EH (cell line): Measurements from ENCODE around the gene TNNT2.

Source experiments
- DNase-seq: peaks from one replicate; pipeline ENCODE4 v3.0.0-alpha.2; 2015; ENCODE audit warnings: low read depth

TNNT2 gene

DNA sequence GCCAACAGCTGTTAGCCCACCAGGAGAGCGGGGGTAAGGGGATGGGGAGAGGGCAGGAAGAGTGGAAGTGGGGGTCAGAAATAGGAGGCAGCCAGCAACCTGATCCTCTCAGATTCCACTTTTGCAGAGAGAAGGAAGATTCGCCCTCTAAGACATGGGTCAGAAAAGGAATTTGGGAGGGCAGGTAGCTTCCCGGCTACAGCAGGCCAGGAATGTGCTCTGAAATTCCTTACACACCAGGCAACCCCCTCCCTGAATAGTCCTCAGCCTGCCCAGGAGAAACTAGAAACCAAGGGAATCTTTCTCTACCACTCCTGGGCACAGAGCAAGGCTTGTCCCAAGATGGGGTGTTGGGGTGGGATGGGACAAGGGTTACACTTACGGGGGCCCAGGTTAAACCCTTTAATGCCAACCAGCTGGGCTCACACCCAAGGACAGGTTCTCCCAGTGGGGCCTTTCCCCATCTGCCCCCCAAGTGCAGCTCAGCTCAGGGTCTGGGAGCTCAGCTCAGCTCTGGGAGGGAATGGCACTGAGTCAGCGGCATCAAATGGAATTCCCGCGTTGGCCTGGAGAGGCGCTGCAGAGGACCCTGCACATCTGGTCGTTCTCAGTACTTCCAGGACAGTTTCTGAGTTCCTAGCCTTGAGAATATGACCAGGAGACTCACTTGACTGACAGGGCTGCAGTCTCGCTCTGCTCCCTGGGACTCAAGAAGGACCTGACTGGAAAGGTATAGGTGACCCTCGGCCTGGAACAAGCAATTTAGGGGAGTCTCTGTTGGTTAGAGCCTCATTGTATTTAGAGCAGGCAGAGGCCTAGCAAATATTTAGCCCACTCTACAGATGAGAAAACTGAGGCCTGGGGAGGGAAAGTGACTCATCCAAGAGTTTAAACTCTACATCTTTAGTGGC, 761 bp downstream of the TNNT2 start:
- DNase-seq = peak; percentile 54

DNA sequence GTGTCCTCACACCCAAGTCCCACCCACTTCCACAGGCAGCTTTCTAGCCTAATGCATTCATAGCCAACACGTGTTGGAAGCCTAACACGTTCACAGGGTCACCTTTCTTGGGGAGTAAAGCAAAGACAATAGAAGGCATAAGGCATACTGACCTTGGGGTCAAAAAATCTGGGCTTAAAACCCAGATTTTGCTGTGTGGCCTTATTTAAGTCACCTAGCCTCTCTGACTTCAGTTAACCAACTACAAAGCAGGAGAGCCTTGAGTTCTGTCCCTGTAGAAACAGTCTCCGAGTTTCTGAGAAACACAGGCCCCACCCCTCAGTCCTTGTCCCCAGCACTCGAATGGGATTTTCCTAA, 1.4 kb downstream of the TNNT2 start:
- DNase-seq = no peak

DNA sequence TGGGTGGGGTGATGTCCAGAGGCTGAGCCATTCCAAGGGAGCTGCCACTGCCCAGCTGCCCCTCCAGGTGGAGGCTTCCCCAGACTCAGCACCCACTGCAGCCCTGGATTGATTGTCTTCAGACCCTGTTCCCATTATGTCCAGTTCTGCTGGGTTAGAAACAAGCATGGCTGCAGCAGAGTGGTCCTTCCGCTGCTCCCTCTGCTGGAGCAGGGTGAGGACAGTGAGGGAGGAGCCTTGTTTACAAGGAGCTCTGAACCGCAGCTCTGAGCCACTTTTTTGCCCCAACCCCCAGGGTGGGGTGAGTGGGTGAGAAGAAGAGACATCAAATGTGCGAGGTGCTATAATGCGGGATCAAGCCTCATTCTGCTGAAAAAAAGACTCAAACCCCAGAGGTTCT, 2.3 kb downstream of the TNNT2 start:
- peak; percentile 6 for DNase-seq

DNA sequence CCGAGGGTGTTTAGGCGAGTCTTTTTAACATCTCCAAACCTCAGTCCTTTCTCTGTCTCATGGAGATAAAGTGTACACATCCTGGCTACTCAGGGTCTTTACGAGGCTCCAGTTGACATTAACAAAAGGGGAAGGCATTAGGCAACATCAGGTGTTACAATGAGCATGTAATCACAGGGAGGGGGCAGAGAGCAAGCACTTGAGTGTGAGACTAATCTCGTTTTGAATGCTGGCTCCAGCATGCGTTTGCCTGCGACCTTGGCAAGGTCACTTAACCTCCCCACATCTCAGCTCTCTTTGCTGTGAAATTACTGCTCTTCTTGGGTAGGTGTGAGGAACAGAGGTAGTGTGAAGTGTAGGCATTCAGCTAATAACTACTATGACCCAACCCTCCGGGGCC, 3.1 kb downstream of the TNNT2 start:
- no peak for DNase-seq

DNA sequence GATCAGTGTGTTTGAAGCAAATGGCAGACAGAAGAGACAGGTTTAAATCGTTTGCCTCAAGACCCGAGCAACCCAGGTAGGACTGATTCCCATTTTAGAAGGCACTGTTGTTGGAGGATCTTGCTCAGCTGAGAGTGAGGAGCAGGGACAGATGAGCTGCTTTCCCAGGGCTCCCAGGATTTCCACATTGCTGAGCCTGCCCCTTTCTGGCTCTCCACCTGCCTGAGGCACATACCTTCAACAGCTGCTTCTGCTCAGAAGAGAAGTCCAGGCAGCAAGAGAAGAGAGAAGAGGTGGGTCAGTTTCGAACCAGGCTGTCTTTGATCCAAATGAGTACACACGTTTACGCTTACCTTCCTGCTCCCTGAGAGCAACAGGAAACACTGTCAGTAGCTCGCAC, 5.7 kb downstream of the TNNT2 start:
- no peak for DNase-seq

DNA sequence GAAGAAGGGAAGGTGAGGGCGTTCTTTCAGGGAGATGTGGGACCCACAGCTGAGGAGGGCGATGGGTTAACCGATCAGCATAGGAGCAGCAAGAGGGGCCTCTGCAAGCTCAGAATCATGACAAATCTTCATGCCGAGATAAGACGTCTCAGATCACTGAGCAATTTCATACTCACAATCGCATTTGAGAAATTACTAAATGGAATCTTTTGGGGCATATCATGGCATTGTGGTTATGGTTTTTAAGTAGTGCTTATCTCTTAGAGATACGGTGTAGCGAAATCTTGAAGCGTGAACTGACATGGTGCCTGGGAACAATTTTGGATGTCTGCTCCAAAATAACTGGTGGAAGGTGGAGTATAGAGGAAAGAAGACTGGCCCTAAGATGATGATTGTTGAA, 6.2 kb downstream of the TNNT2 start:
- DNase-seq = no peak

DNA sequence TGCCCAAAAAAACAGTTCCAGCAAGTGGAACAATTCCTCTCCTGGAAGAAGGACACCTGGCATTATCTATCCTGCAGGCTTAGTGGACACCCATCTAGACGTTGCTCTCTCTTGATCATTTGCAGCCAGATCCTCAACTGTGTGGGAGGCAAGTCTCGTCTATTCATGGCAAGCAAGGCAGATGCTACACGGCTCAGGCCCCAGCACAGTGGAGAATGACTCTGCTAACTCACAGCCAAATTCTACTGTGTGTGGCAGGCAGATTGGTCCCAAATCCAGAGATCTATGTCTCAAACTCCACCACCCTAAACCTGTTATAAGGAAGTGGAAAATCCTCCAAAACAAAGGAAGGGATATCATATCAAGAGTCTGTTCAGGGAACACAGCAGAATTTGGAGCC, 7.0 kb downstream of the TNNT2 start:
- DNase-seq = no peak

DNA sequence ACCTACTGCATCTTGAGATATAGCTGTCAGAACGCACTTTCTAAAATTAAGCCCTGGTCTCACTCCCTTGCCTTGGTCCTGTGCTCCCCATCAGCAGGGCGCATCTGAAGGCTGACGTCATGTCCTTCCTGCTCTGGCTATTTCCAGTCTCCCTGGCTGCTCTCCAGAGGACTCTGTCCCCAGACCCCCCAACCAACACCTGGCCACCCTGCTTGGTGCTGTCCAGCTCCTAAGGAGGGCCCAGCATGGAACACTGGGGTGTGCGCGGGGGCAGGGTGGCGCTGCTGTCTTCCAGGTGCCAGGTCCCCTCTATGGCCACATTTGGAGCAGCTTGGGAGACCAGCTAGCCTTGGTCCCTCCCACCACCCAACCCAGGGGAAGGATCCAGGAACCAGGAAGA, 8.3 kb downstream of the TNNT2 start:
- DNase-seq = no peak

DNA sequence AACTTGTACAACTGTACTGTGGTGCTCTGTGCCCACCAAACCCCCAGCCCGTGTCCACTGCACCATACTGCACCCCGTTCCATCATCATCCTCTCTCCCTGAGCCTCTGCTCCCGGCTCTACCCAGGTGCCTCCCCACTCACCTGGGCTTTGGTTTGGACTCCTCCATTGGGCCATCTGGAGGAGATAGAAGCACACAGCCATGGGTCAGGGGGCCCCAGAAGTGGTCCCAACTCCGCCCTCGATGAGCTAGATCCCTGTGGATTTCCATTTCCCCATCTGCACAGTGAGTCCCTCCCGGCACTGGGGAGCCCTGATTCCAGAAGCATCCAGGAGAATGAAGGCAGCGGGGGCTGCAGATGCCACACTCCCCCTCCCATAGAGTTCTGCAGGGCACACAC, 10.8 kb downstream of the TNNT2 start:
- DNase-seq = no peak

DNA sequence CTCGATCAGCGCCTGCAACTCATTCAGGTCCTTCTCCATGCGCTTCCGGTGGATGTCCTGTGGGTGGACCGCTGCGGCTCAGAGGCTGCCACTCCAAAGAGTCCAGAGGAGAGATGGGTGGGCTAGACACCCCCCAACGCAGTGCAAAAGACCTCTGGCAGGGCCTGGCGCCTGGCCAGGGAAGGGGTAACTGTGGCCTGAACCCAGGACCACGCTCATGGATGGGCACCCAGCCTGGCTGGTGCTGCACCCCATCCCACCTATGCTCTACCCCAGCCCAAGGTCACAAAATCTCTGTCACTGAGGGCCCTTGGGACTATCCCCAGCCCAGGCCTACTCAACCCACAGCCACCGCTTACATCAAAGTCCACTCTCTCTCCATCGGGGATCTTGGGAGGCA, 12.2 kb downstream of the TNNT2 start:
- no peak for DNase-seq

DNA sequence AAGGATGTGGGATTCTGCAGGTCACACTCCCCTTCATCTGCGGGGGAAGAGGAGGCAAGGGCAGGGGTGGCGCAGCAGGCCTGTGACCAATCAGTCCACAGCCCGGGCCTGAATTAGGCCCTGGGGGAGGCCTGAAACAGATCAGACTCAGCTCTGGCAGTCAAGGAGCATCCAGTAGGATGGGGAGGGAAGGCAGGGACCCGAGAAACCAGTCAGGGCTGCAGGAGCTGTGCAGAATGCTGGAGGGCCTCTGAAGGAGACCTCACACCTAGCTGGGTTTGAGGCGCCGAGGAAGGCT, 12.7 kb downstream of the TNNT2 start:
- no peak for DNase-seq

DNA sequence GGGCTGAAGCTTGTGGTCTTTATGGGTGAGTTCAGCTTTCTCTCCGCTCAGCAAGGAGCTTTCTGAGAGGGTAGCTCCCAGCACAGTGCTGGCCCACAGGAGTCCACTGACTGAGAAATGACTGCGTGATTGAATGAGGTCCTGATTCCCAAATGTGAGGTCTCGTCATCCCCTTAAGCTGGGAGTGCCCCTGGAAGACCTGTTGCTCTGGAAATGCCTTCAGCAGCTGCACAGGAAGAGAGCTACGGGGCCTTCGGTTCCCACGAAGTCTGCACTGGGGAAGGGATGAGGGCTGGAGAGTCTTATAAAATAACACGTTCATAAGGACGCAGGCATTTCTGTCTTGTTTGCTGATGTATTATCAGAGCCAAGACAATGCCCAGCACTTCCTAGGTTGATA, 14.0 kb downstream of the TNNT2 start:
- no peak for DNase-seq

DNA sequence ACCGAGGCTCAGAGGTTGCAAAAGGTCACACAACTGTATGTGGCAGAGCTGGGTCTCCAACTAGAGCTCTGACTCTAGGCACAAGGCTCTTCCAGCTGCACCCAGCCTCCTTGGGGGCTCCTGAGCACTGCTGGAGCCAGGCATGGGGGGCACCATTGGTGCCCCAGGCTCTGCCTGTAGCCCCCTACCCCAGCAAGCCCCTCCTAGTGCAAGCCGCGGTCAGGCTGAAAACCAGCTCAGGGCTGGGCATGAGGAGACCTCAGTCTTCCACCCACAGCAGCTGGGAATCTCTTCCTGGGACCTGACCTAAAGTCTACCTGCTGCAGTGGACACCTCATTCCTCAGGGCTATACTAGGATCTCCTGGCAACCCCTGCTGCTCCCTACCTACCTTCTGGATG, 14.6 kb downstream of the TNNT2 start:
- DNase-seq = no peak

DNA sequence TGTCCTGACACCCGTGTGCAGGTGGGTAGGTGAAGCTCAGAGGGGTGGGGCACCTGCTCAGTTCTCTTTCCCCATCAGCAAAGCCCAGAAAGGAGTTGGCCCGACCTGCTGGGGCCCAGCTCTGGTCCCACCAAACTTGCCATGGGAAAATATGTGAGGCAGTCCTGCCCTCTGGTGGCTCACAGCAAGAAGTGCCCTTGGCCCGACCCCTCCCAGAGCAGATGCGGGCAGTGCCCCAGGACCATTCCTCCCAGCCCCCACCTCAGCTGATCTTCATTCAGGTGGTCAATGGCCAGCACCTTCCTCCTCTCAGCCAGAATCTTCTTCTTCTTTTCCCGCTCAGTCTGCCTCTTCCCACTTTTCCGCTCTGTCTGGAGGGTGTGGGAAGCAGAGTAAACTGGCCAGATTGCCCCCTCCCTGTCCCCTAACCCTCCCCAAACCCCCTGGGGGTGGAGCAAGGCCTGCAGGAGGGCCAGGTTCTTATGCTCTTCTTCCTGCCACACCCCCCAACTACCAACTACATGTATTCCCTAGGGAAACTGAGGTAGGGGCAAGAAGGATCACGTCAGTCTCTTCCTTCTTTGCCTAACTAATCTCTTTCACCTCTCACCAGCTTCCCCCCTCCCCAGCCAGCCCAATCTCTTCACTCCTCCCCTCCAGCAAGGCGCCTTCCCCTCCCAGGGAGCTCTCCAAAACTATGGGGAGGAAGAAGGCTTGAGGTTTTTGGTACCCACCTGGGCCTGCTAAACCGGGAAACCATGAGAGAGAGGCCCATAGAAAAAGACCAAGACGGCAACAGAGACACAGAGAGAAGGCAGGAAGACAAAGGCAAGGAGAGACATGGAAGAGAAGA, 15.6 kb downstream of the TNNT2 start:
- peak; percentile 60 for DNase-seq

DNA sequence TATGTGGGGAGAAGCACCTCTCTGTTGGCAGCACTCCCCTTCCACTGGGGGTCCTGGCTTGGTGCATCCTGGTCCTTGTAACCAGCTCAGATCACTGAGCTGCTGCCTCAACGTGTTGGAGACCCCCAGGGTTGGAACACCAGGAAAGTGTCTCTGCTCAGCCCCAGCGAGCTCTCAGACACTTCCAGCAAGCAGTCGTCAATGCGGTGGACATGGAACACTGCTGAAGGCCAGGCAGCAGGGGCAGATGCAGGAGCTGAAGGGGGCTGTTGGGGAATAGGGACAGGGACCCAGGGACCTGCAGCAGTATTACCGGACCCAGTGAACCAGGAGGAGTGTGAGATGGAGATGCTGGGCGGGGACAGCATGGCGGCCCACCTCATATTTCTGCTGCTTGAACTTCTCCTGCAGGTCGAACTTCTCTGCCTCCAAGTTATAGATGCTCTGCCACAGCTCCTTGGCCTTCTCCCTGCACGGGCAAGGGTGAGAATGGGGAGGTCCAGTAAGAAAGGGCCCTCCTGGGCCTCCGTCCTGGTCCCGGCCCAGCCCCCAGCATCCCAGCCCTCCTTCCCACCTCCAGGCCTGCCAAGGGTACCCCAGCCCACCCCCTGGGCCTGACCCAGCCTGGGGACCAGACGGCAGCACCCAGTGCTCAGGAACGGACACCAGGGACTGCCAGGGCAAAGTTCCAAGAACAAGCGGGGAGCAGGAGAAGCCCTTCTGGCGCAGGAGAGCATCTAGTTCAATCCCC, 16.4 kb downstream of the TNNT2 start:
- DNase-seq = no peak

DNA sequence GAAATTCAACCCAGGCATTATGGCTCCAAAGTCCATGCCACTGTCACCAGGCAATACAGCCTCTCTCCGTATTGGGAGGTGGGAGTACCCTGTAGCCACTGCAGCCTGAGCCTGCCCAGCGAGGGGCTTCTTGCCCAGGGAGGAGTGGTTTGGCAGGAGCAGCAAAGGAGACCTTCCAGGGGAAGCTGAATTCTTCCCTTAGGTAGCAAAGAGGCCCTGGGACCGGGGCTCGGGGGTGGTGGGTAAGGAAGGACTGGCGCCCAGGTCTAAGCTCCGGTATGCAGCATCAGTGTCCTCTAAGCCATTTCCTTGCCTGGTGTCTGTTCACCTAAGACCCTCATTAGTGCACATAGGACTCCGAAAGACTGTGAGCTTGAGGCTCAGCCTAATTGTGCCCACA, 17.0 kb downstream of the TNNT2 start:
- DNase-seq = no peak

DNA sequence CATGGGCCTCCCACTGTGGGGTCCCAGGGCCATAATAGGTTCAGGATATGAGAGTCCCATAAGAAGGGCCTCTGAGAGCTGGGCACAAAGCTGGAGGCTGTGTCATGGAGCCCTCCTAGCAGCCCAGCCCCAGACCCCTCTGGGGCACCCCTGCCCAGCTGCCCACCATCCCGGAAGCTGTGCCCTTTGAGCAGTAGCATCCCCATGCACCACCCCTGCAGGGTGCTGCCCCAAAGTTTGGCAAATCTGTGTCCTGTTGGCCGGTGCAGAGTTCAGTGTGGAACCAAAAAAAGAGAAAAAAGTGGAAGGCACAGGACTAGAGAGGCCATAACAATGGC, 17.6 kb downstream of the TNNT2 start:
- DNase-seq = no peak

DNA sequence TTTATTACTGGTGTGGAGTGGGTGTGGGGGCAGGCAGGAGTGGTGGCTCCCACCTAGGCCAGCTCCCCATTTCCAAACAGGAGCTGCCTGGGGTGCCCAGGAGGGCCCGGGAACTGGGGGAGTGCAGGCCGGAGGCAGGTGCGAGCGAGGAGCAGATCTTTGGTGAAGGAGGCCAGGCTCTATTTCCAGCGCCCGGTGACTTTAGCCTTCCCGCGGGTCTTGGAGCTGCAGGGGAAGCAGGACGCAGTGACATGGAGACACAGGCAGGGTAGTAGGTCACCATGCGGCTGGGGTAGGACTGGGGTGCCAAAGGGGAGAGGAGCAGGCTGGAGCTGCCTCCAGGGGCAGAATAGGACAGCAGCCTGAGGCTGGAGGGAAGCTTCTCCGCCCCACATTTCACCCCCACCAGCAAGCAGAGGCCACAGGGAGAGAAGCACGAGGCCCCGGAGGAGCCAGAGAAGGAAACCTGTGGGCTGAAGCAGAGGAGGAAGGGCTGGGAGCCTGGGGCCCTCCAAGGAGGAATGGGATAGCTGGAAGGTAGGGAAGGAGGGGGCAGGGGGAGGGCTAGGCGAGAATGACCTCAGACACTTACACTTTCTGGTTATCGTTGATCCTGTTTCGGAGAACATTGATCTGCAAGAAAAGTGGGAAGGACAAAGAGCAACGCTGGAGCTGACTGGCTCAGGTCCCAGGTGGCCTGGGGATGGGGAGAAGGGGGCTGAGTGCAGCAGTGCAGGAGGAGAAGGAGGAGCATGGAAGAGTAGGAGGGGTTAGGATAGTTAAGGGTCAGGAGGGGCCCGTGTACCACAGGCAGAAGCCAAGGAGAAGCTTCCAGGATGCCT, 18.2 kb downstream of the TNNT2 start:
- DNase-seq = no peak

DNA sequence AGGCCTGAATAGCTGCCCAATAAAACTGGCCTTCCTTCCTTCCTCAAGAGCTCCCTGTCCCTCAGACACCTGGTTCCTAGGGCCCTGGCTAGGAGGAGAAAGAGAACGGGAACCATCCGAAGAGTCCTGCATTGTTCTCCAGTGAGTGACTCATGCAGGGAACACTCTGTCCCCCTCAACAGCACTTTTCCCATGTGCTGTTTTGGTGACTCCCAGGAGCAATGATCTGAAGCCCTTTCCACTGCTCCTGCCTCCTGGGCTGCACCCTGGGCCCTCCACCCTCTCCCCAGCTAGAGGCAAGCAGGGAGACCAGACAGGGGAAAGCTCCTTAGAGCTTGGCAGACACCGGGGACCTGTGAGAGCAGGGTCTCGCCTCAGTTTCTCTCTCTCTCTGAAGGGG, 18.9 kb downstream of the TNNT2 start:
- peak; percentile 38 for DNase-seq

DNA sequence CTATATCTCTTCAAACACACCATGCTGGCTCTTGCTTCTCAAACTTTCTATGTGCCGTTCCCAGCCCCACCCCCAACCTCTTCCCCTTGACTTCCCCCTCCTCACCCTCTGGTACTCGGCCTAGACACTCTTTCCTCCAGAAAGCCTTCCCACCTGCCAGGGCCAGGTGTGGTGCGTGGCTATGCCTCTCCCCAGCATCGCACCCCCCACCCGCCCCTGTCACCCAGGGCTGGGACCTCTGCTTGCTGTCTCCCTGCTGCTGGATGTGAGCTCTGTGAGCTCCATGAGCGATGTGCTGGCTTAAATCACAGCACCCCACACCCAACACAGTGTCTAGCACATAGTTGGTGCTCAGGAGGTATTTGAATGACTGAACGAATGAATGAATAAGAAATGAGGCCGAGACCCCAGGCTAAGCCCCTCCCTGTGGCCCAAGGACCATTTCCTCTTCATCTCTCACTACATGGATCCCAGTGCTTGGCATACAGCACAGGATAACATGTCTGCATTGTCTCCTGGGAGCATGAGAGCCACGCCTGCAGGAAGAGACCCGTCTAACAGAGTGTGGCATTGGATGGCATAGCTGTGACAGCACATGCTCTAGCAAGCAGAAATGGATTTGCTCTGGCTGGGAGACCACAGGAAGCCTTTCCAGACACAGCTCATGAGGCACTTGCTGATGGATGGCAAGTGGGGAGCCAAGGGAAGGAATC, 19.7 kb downstream of the TNNT2 start:
- no peak for DNase-seq

DNA sequence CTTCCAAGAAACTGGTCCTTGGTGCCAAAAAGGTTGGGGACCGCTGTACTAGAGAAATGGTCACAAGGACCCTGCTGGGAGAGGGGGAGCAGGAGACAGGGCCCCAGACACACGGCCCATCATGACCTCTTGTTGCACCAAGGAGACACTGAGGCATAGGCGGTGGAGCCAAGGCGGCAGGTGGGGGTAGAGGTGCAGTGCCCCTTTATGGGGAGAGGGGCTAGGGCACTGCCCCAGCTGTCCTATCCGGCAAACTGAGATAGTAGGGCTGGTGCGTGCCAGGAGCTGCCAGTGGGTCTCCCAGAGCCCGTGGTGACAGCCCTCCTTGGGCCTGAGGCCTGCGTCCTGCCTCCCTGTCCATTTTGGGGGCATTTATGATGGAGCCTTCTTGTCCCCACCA, 20.3 kb downstream of the TNNT2 start:
- no peak for DNase-seq
